ENCODE data around the gene DCDC2B.
"Not testable (repeated sequence)": the region's sequence is repeated elsewhere in the genome, so short reads cannot be mapped to it uniquely, and the experiment has no call there.

Gene DCDC2B

GRCh38 chr1:32208891-32209328 is at the start of gene DCDC2B:
Gene DCDC2B (plus strand): TSS chr1:32209089. CDS start chr1:32209094, 5 bp downstream.
- peak; percentile 100 for DNase-seq

- no peak for DNase-seq
These were observed 49.7 kb upstream of the DCDC2B start for GRCh38 chr1:32159189-32159588.

DNA sequence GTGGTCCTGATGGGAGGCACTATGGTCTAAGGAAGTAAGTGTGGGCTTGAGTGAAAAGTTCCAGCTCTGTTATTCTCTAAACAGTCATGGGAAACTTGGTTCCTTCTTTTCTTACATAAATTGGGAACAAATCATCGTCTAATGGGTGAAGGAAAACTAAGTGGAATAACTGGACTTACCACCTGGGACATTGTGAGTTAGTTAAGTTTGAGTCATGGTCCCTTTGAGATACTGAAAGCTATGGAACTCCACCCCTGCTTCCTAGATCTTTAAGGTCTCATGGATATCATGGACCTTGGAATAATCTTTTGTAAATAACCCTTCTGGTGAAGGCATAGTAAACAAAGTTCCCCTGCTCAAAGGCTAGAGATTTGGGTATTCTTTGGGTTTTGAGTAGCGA is 45.5 kb upstream of the DCDC2B start:
- DNase-seq, result no peak

GRCh38 chr1:32165633-32166032 is 43.3 kb upstream of the DCDC2B start:
- DNase-seq, result not testable (repeated sequence)

- no peak for DNase-seq
These were observed 37.9 kb upstream of the DCDC2B start for GRCh38 chr1:32170991-32171390.

GRCh38 chr1:32172621-32173245 is 36.2 kb upstream of the DCDC2B start:
- DNase-seq, result no peak

DNA sequence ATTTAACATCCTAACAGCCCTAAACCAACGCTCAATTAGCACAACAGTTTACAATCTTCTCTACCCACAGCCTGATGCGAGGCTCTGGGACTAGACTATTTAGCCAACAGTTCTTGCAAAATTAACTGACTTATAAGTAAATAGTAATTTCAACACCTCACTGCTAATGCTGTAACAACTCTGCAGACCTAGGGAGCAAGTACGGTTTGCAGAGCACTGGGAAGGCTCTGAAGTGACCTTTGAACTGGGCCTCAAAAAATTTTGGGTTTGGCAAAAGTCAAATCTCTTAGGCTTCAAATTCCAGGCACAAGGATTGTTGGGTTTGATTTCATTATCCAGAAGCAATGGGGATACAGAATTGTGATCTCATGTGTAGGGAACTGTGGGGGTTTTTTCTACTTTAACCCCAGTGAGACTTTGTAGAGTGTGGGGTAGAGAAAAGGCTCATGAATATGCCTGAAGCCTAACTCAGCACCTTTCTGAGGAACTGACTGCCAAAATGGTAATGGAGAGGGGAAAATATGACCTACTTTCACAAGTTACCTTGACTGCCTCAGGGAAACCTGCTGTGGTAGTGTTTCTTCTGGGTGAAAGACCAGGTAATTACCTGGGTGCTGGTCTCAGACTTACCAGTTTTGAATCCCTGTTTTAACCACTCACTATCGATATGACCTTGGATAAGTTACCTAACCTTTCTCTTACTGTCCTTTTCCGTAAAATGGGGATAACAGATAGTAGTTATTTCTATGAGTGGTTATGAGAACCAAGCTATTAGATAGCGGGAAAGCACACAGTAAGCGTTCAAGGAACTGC is 30.3 kb upstream of the DCDC2B start:
- DNase-seq, result peak; percentile 54

GRCh38 chr1:32179193-32179442 is 29.8 kb upstream of the DCDC2B start:
- no peak for DNase-seq

GRCh38 chr1:32179443-32180185 is 29.3 kb upstream of the DCDC2B start, which contains the start of gene TXLNA:
Gene TXLNA (plus strand): TSS chr1:32179675. CDS start chr1:32180346, 671 bp downstream.
- peak; percentile 98 for DNase-seq

- peak; percentile 74 for DNase-seq
These were observed 28.5 kb upstream of the DCDC2B start for GRCh38 chr1:32180186-32181060.

- DNase-seq, result no peak
These were observed 27.8 kb upstream of the DCDC2B start for GRCh38 chr1:32181065-32181464.

DNA sequence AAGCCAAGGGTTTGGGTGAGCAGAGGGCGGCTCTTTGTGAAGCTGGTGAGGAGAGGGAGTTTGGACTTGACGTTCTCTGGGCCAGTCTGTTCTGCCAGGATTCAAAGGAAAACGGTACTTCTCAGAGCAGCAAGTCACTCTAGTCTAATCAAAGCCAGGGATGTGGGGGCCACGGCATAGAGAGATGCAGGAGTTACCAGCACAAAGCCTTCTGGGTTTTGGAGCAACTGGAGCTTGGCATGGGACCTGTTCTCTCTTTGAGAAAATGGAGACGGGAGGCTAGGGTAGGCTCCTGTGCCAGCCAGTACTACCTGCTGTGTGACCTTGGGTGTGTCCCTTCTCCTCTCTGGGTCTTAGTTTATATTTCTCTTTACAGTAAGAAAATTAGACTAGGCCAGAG is 27.3 kb upstream of the DCDC2B start:
- DNase-seq, result no peak

DNA sequence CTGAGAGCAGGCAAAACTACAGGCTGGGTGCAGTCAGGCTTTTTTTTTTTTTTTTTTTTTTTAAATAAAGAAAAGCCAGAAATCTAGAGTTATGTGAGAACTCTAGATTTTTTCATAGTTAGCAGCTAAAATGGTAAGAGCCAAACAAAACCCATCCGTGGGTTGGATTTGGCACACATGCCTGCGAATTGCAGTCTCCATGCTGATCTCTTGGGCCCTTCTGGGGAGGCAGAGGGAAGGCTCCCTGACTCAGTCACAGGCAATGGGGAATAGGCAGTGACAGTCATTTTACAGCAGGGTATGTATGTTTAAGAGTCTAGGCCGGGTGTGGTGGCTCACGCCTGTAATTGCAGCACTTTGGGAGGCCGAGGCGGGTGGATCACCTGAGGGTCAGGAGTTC is 26.8 kb upstream of the DCDC2B start:
- no peak for DNase-seq

- DNase-seq, result no peak
These were observed 24.2 kb upstream of the DCDC2B start for GRCh38 chr1:32184650-32185049.

DNA sequence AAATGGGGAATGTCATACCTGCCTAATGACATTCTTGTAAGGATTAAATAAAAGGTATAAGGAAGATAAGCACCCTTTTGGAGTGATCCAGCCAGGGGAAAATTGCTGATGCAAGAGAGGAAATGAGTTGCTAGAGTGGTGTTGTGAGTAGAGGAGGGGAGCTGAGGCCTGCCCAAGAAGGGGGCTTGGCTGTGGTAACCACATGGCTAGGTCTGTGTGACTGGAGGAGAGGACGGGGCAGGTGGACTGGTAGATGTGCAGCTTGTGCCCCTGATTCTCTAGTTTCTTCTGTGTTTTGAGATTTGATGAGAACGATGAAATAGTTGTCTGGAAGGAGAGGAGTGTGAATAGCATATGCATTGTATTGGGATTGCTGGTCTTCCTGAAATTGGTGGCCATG is 22.8 kb upstream of the DCDC2B start:
- no peak for DNase-seq

- DNase-seq, result no peak
These were observed 22.4 kb upstream of the DCDC2B start for GRCh38 chr1:32186491-32186890.

DNA sequence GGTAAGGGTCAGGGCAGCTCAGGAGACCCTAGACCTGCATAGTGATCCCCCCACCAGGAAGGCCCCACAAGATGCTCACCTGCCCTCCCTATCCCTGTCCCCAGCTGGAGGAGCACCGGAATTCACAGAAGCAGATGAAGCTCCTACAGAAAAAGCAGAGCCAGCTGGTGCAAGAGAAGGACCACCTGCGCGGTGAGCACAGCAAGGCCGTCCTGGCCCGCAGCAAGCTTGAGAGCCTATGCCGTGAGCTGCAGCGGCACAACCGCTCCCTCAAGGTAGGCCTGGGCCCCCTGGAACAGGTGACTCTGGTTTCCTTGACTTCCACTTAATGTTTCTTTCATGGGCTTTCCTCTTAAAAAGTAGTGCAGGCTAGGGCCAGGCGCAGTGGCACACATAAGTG is 21.0 kb upstream of the DCDC2B start:
- DNase-seq, result no peak

DNA sequence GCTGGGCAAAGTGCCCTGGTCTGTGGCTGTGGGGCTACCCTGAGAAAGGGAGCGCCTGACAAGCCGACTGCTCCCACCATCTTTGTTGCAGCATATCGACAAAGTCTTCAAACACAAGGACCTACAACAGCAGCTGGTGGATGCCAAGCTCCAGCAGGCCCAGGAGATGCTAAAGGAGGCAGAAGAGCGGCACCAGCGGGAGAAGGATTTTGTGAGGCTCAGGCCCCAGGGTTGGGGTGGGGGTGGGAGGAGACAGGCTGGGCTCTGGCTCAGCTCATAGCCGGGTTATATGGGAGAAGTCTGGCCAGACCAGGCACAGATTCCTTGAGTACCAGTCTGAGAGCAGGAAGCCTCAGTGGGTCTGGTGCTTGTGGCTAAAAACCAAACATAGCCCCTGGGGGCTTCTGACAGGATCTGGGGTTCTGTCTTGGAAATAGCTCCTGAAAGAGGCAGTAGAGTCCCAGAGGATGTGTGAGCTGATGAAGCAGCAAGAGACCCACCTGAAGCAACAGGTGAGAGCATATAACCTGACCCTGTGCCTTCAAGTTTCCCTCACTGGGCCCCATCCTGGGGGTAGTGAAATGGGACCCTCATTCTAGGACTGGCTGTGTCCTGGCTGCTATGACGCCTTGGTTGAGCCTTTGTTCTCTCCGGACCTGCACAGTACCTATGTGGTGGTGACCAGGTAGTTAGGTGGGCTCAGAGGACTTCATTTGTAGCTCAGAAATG is 16.5 kb upstream of the DCDC2B start:
- no peak for DNase-seq

- no peak for DNase-seq
These were observed 13.9 kb upstream of the DCDC2B start for GRCh38 chr1:32194984-32195383.

DNA sequence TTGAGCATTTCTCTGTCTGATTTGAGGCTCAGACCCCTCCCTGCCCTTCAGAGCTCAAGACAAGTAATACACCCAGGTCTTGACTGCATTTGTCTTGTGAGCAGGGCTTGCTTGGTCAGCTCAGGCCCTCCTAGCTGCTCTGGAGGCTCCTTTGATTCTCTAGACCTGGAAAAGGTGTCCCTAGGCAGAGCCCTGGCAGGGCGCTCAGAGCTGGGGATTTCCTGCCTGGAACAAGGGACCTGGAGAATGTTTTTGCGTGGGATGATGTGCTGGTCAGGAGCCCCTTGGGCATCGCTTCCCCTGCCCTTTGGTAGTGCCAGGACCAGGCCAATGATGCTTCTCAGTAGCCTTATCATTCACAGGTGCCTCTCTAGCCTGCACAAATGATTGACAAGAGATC is 13.4 kb upstream of the DCDC2B start:
- no peak for DNase-seq

DNA sequence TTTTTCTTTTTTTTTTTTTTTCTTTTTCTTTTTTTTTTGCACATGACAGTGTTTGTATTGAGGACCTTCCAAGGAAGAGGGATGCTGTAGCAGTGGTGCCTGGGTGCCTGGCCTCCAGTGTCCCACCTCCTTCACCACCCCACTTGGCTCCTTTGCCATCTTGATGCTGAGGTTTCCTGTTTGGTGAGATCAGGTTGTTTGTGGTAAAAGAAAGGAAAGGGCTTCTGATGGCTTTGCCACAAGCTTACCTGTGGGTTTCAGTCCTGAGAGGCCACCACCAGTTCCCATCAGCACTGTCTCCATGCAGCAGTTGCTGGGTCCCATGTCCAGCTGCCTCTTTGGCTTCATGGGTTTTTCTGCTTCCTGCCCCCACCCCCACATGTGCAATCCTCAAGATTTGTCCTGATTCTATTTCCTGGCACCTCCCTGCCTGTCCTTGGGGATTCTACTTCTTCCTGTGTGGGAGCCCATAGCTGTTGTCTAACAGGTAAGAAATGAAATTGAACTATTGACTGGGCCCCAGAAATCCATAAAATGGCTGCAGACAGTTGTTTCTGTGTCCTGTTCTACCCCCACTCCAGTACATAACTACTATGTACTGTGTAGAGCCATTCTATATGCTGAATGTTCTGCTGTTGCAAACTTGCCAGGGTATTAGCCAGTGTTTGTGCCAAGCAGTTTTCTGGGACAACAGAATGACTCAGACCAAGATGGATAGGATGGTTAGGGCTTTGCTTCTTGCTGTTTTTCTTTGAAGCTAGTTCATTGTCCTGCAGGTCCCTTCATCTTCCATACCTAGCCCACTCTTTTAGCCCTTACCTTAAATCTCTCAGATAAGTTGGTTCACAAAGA is 12.7 kb upstream of the DCDC2B start:
- no peak for DNase-seq
